Dedifferentiated amniotic fluid mesenchymal stem cell (primary cell): Measurements from ENCODE around the gene ISG20.

Experiments used
- DNase-seq: peaks from one replicate; pipeline ENCODE4 v3.0.0-alpha.2; 2016; ENCODE audit errors: extremely low spot score

Gene ISG20

DNA sequence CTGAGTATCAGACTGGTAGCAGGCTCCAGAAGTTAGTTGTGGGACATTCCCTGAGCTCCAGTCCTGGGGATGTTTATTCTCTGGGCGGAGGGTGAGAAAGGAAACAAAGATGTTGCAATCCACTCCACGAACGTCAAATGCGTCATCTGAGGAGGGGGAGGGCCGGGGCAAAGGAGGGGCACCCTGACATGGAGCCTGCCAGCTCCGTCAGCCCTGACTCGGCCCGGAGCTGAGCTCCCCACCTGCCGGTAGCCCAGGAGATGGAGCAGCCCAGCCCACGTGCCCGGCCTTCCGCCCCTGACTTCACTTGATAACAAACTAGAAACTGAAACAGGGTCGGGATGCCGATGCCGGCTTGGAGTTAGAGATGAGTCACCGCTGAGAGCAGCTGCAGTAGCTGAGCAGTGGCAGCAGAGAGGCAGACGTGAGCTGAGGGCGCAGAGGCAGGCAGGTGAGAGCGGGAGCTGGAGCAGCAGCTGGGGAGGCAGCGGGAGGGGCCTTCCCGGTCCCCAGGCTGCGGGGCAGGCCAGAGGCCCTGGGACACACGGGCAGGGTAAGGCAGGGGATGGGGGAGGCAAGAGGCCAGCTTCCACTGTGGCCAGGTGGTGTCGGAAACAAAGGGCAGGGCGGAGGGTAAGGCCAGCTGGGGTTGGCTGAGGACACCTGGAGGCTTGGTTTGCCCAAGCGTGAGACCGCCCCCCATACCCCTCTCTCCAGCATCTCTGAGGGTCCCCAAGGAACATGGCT is at the start of gene ISG20:
Gene ISG20 (plus strand): TSS at position 391 of the 747 bp plus-strand sequence. CDS start 351 bp downstream, at position 742.
- peak; percentile 93 for DNase-seq

DNA sequence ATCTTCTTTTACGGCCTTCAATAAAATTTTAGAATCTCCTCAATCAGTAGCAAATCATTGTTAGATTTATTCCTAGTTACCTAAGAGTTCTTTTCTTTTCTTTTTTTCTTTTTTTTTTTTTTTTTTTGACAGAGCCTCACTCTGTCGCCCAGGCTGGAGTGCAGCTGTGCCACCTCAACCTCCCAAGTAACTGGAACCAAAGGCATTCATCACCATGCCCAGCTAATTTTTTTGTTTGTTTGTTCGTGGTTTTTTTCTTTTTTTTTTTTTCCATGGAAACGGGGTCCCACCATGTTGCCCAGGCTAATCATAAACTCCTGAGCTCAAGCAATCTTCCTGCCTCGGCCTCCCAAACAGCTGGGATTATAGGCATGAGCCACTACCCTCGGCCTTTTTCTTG is 48.1 kb upstream of the ISG20 start:
- no peak for DNase-seq

DNA sequence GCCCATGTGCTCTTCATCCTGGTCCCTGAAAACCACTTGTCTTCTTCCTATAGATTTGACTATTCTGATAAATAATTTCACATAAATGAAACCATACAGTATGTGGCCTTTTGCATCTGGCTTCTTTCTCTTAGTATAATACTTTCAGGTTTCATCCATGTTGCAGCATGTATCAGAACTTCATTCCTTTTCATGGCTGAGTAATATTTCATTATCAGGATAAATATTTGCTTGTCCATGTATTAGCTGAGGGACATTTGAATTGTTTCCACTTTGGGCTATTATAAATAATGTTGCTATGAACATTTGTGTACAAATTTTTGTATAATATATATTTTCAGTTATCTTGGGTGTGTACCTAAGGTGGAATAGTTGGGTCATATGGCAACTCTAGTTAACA is 47.4 kb upstream of the ISG20 start:
- no peak for DNase-seq

DNA sequence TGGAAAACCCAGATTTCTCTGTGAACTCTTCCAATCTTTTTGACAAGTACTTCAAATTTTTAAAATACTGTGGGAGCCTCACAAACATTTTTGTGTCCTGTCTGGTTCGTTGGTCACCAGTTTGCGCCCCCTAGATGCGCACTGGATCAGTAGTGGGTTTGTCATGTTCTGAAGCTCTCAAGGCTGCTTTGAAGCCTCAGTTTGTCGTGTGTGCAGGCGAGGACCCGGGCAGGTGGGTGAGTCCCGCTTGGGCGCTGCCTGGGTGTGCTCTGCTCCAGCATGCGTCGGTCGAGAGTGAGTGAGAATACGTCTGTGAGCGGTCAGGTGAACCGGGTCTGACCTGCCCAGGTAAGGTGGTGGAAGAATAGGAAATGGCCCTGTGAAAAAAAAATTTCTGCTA is 34.9 kb upstream of the ISG20 start:
- DNase-seq, result no peak

DNA sequence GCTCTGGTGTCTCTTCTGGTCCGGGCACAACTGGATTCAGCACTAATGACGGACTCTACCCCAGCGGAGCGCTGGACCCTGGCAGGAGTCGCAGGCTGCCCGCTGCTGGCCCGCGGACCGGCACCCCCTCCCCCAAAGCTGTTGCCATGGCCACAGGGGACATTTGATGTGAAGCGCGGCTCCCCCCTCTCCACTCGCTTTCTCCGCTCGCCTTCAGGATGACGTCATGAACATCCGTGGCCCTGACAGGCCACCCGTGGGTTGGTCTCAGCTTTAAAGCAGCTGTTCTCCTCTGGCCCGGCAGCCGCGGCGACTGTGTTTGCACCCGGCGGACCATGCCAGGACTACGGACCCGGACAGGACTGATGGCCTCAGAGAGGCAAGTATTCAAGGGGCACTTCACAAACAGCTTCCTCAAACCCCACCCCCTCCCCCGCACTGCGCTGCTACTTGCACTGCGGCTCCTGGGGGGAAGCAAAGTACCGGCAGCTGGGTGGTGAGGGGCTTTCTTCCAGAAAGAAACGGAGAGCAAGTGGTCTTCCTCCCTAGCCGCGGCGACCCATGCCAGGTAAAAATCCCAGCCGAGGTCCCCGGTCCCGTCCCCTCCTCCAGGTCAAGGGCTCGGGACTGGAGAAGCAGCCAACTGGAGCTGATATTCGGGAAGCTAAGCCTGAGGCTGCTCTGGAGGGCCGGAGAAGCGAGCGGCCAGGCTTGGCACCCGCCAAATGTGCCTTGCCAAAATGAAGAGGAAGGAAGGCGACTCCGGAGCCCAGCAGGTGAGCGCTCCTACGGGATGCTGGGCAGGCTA is 34.2 kb upstream of the ISG20 start:
- DNase-seq, result no peak

DNA sequence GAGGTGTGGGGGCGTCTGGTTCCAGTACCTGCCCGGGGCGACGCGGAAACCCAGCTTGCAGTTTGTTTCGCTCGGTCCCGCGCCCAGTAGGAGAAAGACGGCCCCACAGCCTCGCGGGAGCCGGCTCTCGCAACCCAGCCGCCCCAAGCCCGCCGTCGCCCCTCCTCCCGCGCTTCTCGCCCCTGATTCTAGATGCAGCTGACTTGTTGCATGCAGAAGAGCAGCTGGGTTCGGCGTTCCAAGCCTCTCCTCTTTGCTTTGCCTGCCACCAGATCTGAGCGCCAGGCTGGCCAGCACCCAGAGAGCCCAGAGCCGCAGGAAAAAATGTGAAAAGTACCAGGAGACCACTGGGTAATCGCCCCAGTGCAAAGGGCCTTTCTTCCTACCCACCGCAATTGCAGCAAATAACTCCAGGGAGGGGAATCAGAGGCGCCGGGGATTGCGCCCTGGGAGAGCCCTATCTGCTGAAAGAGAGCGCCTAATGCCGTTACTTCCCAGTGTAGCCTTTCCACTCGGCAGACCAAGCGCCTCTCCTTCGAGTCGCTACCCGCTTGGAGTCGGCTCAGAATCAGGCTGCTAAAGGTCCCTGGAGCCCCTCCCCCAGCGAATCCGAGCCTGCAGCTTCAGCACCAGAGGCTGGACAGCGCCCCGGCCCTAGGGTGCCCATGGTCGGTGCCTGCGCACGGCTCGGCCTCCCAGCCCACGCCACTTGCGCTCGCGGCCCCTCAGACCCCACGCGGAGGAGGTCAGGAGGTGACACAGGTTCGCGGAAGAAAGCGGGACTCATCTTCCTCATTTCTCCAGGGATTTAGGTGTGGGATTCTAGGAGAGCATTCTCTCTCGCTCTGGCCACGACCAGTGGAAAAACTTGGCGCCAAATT is 33.4 kb upstream of the ISG20 start:
- no peak for DNase-seq

DNA sequence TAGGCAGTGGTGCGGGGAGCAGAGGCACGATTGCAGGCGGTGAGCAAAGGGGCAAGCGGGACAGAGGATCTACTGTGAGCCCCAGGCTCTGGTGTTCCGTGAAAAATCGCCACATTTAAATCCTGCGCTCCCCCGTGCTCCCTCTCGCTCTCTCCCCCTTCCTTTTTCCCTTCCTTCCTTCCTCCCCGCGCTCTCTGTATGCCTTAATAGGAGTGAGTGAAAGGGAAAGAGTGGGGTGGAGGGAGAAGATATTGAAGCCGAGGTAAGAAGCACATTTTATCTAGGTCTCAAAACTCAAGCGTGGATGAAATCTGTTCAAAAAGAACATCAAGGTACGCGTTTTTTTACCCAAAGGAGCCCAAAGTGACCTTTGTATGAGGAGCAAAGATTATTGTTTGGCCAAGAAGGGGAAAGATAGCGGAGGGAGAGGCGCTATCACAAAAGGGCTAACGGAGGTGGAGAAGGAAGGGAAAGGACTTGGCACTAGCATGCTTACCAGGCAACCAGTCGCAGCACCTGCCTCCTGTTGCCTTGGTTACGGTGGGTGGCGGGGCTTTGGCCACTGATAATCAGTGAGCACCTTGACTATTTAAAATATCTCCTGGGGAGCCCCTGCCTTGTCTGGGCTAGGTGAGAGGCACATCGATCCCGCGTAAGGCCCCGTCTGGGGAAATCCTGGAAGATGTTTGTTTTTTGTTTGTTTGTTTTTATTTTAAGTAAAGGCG is 32.6 kb upstream of the ISG20 start:
- no peak for DNase-seq

DNA sequence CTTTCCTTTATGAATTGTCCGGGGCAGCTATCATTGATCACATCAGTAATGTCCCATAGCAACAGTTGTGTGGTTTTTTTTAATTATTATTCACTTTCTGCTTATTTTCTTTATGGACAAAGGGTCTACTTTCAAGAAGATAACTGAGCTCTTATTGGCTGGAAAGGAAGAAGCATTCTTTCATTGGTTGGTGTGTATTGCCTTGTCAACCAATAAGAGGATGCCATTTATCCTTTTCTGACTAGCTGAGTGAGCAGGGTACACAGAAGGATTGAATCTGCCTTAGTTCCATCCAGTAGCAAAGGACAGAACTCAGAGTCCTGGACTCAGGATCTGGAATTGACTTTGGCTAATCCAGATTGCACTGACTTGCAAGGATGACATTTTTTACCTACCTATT is 30.9 kb upstream of the ISG20 start:
- no peak for DNase-seq

DNA sequence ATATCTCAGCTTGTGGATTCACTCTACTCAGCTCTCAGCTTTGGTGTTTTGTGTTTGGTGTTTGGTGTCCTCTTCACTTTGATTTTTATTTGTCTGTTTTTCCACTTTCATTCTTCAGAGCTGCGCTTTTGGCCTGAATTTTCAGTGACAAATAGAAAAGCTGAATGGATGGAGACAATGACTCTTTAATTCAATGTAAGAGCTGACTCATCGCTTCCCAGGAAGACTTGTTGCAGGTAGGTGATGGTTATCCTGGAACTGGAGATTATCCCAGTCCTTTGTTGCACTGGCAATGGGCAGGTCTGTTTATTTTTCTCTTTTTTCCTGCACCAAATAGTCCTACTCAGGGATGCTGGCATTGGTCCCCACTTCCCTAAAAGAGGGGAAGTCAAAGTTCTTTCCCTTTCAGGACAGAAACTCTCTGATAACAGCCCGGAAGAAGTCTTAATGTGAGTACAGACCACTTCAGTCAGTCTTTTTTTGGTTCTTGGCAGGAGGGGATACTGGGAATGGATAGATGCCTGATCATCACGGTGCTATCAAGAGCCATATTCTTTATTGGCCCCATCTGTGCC is 30.1 kb upstream of the ISG20 start:
- DNase-seq, result no peak

DNA sequence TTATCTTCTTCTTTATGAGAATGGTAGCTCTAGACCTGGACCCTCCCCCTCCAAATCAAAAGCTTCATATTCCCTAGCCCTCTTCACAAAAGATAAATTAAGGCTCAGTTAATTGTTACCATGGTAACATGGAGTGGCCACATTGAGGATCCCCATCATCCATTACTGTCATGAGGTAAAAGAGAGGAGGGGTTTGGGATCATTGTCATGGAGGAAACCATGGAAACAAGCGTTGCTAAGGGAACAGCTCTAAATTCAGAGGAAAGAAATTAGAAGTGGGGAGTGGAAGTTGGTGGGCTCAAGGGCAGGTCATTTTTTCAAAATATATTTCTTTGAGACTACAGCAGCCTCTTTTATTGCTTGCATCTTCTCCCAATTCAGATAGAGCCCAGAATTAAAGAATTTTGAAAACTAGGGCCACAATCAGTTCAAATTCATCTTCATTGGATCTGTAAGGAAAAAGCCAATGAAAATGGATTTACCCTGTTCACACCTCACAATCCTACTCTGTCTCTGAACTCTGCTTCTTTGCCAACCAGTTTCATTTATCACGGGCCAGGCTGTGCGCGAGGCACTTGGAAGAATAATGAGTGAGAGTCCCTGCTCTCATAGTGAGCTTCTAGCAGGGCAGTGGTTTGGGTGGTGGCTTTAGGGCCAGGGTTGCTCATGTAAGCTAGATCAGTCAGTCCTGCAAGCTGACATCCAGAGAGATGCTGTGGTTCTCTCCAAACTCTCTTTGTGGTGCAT is 29.3 kb upstream of the ISG20 start:
- no peak for DNase-seq

DNA sequence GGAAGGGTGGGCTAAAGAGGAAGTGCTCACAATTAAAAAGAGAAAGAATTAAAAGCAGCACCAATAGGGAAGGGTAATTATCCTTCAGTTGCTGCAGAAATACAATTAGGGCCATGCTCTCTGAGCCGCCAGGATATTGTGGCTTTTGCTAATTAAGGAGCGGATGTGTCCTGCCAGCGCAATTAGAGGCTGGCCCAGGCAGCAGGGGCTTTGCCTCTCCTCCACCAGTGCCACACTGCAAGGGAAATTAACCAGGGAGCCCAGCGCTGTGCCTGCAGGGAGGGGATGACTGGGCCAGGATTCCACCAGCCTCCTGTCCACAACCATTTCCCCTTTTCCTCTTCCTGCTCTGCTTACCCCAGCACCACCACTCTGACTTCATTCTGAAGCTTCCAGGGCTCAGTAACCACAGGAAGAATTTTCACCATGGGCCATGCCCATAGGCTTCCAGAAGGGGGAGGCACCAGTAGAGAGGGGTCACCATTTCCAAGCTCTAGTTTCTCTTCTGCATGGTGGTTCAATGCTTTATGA is 28.1 kb upstream of the ISG20 start:
- DNase-seq, result no peak

DNA sequence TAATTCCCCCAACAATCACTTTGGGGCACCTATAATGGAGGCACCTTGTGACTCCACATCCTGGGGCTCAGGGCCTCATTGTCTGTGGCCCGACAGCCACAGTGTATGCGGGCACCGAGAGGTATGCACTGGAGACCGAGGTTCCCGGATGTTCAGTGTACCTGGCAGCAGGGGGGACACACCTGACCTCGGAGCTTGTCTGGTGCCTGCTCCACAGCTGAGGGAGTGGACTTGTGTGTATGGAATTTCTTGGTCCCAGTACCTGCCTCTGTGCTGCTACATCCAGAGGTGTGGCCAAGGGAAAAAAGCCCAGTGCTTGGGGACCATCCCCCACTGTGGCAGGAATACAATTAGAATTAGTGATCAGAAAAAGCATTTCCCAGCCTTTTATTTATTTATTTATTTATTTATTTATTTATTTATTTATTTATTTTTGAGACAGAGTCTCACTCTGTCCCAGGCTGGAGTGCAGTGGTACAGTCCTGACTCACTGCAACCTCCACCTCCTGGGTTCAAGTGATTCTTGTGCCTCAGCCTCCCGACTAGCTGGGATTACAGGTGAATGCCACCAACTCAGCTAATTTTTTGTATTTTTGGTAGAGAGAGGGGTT is 26.5 kb upstream of the ISG20 start:
- no peak for DNase-seq

DNA sequence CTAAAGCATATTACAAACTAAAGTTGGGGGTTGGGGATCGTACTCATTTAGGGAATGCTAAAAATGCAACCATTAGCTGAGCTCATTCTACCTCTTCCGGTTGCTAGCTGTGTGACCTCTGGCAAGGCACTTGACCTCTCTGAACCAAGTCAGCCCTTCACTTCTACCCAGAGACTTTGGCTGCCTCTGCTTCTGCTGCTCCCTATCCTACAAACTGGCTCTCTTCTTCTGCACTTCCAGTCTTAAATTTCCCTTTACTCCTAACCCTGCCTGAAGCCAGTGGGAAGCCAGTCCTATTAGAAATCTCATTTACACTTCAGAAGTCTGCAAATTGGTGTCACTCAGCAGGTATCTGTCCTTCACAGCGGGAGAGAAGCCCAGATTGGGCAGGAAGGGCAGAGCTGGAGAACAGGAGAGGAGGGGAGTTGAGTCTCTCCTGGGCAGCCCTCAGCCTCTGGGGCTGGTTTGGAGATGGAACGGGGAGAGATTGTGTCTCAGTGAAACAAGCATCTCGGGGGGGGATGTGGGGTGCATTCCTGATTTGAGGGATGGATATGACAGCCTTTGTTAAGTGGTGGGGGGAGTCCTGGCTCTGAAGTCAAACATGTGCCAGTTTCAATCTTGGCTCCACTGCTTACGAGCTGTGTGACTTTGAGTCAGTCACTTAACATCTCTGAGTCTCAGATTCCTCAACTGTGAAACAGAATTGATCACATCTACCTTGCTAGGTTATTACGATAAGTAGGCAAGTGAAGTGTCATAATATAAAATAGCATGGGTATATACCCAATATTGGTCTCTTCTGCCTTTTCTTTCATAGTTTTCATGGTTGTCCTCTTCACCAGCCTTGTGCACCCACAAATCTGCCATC is 25.5 kb upstream of the ISG20 start:
- no peak for DNase-seq

DNA sequence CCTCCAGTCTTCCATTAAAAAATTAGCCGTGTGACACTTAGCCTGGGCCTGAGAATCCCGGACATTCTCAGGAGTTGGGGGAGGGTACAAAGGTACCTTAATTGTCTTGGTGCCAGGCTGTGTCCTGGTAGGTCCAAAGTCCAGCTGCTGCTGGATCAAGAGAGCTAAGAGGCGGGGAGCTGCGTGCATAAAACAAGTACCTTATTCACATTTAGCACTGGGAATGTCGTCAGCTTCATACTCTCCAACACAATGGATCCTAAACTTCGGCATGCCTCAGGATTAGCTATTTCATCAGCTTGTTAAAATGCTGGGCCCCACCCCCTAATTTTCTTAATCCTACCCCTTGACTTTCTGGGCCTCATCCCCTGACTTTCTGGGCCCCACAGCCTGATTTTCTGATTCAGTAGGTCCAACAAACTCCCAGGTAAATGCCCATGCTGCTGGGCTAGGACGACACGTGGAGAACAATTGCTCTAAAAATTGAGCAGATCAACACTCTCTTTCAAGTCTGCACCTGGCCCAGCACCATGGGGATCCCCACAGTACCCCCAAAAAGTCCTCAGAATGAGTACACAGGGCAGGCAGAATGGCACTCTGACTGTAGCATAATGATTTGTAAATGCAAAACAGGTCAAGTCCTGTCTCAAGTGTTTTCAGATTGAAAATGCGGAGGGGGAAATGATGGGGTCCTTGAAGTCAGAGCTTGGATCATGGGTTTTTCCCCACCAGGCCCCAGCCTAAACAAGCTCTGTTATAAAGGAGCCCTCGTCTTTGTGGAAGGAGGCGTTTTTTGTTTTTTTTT is 23.3 kb upstream of the ISG20 start:
- no peak for DNase-seq

DNA sequence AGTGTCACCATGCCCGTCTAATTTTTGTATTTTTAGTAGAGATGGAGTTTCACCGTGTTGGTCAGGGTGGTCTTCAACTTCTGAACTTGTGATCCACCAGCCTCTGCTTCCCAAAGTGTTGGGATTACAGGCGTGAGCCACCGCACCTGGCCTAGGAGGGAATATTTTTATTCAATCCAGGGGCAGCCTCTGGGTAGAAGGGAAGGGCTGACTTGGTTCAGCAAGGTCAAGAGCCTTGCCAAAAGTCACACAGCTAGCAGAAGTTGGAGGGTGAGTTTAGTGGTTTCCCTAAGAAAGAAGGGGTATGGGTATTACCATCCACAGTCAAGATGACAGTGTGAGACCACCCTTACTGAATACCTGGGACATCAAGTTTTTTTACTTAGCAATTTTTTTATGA is 22.6 kb upstream of the ISG20 start:
- no peak for DNase-seq

DNA sequence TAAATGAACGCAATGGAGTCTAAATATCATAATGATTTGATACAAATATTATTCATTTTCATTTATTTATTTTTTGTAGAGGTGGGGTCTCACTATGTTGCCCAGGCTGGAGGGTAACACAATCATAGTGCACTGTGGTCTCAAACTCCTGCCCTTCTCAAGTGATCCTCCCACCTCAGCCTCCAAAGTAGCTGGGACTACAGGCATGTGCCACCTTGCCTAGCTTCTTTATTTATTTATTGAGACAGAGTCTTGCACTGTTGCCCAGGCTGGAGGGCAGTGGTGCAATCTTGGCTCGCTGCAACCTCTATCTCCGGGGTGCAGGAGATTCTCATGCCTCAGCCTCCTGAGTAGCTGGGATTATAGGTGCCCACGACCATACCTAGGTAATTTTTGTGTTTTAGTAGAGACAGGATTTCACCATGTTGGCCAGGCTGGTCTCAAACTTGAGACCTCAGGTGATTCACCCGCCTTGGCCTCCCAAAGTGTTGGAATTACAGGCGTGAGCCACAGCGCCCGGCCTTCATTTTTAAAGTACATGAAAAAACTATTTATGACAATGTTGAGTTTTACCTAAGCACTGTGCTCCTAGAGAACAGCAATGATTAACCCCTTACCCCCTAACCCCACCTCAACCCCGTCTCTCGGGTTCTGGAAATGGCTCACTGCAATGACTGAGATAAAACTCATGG is 21.6 kb upstream of the ISG20 start:
- DNase-seq, result no peak

DNA sequence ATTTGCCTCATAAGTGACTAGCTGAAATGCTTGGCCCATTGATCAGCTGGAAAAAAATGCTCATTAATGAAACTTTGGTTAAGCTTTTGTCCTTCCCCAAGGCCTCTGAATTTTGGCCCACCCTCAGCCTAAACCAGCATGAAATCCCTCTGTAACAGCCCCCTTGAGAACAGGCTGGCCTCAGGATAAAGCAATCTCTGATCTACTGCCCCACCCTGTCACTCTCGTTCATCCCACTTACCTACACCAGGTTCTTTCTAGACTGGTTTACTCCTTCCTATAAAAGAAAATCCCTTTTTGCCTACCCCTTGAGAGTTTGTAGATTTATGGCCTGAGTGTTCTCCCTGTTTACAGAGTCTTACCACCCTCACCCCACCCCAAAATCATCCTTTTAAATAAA is 21.0 kb upstream of the ISG20 start:
- DNase-seq, result no peak
